ENCODE results near the gene NAV2.
"Not testable (repeated sequence)": the region's sequence is repeated elsewhere in the genome, so short reads cannot be mapped to it uniquely, and the experiment has no call there.

Gene NAV2

DNA sequence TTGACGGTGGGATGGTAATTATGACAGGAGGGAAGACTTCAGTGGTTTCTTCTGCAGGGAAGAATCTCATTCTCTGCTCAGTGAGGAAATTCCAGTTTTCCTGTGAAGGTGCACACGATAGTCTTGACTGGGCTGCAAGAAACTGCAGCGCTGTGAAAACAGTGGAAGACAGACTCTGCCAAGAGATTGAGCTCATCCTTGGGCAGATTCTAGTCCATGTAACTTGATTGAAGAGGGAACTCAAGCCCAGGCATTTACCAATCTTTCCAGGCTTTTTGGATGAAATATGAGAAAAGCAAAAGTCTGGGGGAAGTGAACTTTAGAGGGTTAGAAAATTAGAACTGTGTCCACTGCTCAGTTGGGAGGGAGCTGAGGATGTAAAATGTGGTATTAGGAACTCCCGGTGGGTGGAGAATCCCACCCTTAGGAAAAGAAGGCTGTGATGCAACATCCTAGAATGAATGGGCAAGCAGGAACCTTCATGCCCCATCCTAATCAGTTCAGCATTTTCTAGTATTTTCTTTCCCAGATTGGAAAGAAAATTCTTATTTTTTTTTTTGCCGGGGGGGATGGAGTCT lies 235.0 kb downstream of the NAV2 start:
- DNase-seq (ENCODE audit: low read depth, low spot score) = no peak

DNA sequence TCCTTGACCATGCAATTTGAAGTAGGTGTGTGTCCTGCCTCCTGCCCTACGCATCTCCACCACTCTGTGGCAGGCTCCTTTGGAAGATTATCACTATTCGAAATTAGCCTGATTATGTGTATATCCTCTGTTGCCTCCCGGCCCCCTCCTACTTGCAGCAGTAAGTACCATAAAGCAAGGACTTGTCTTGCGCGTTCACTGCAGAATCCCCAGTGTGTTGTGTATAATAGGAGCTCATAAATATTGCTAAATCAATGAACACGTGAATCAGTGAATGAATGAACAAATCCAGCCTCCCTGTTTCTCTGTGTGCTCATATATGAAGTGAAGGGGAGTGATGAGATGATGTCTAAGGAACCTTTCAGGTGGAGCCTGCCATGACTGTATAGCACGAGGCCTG lies 237.0 kb downstream of the NAV2 start:
- DNase-seq (ENCODE audit: low read depth, low spot score) = no peak

DNA sequence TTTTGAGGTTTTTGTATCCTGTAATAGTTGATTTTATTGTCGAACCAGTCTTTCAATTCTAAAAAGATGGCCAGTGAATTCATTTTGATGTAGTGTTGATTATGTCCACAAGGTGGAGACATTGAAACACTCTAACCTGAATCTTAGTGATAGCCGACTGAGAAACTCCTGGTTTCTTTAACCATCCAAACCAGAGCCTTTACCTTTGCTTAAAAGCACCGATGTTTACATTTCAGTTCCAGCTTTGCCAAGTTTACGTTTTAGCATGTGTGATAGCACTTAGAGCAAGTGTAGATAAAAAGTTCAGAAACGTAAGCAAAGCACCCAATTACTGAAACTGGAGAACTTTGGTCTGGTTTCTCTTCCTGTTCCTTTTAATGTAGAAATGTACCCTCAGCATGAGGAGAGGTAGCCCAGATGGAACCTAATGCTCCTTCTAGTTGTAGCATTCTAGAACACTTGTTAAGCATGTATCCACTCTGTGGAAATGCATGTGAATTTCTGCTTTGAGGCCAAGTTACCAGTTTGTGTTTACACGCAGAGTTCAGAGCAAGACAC lies 239.0 kb downstream of the NAV2 start:
- no peak for DNase-seq (ENCODE audit: low read depth, low spot score)

DNA sequence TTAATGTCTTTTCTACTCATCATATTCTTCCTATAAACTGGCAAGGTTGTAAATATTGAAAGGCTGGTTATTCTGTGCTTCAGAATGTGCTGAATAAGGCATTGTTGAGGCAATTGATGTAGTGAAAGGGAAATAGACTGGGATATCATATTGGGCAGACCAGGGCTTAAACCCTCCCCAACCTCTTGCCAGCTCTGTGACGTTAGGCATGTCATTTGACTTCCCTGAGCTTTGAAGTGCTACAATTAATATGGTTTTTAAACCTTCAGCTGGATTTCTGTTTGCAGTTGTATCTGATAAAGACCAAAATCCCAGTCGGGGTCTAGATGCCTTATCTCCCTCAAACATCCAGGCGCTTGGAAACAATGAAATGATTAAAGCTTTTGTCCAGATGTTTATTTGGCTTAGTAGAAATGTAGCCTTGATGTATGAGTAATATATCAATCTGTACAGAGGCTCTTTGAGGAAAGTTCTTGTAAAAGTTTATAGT lies 239.5 kb downstream of the NAV2 start:
- no peak for DNase-seq (ENCODE audit: low read depth, low spot score)

DNA sequence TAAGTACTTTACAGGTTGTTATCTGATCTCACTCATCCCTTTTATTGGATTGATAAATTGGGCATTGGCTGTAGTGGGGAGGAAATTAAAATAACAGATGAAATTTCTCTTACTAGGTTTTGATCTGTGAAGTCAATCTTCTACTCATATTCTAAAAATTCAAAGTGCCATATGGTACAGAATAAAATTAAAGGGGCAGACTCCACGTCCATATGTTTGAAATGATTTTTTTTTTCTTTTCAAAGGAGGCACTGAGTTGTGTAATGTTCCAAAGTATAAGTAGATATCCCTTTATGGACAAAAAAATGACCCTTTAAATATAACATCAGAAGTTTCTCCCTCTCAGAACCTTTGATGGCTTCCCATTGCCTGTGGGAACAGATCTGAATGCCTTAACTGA lies 240.3 kb downstream of the NAV2 start:
- no peak for DNase-seq (ENCODE audit: low read depth, low spot score)

DNA sequence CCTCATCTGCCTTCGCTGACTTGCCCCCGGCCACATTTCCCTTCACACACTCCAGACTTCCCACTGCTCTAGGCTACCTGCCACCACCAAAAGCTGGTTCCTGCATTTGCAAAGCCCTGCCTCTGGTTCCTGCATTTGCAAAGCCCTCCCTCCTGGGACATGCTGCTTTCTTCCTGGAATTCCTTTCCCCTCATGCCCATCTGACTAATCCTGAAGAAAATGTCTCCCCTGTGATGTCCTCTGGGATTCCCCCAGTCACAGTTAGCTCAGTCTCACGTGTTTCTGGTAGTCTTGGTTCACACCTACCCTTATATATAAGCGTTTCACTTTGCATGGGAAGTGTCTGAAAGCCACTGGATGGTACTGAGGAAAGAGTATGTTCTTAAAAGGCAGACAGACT lies 240.7 kb downstream of the NAV2 start:
- no peak for DNase-seq (ENCODE audit: low read depth, low spot score)

DNA sequence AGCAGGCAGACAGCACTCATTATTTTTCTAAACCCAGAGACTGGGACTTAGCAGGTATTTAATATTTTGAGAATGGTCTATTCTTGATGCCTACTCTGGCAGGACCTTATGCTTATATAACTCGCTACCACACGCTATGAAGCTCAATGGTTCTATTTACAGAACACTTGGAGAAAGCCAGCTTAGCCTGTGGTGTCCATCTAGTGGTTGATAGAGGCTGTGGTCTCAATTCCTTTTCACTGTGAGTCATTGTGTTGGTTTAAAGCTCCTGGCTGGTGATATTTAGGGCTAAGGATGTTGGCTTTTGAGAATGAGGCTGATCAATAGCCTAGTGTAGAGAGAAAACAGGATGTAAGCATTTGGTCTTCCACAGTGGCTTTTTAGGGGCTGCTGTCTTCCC lies 241.3 kb downstream of the NAV2 start:
- peak; percentile 57 for DNase-seq (ENCODE audit: low read depth, low spot score)

DNA sequence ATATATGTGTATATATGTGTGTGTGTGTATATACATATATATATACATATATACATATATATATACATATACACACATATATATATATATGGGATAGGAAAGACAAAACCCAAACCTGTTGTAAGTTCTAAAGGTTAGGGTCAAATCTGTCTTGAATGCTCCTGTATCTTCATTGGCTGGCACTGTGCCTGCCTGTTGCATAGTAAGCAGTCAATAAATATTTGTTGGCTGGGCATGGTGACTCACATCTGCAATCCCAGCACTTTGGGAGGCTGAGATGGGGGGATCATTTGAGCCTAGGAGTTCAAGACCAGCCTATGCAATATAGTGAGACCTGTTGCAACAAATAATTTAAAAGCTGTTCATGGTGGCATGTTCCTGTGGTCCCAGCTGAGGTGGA lies 242.3 kb downstream of the NAV2 start:
- DNase-seq (ENCODE audit: low read depth, low spot score) = no peak

DNA sequence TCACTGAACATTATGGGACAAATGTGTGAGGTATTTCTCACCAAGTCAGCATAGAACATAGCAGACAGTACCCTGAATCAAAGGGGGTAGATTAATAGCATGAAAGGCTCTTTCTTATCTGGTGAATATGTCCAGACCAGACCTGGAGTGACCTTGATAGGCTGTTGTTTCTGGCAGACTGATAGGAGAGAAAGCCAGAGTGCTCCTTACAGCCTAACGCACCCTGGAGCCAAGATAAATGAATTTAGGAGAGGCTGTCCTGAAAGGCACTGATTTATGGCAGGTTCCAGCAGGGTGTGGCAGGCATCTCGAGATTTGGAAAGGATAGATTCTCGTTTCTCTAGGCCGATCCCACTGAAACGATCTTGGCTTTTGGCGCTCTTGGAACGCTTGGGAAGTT lies 243.0 kb downstream of the NAV2 start:
- DNase-seq (ENCODE audit: low read depth, low spot score) = no peak

DNA sequence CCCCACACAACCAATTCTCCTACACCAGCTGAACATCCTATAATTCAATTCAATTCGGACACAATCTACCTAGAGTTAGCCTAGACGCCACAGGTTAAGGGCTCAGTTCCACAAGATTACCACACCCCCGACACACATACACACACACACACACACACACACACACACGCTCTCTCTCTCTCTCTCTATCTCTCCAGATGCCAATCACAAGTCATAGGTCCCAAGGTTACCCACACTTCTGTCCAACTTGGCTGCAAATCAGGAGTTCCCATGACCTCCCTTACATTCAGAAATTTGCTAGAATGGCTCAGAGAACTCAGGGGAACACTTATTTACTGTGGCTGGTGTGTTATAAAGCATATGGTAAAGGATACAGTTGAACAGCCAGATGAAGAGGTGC lies 243.6 kb downstream of the NAV2 start:
- DNase-seq (ENCODE audit: low read depth, low spot score) = no peak

DNA sequence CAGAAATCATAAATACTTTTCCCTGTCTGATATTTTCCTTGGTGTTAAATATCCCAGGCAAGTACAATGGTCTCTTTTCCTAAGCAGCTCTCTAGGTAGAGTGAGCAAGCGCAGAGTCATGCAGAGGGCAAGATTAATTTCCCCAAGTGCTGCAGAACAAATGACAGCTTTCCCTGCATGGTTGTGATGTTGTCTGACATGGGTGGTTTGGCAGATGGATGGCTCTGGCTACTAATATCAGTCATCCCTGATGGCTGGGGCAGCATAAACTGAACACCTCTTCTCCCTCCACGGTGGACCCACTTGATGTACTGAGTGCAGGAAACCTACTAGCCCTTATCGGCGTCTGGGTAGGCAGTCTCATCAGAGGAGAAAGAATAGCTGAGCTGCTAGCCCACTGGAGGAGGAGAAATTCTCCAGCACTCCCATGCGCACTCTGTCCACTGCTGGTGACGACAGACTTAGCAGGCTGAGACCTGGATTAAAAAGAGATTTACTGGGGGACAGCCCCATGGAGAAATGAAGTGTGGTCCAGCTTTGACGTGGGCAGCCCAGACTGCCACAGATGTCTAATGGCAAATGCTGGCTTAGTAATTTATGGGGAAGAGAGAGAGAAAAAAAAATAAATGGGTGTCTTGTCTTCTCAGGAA lies 244.8 kb downstream of the NAV2 start:
- DNase-seq (ENCODE audit: low read depth, low spot score) = no peak

DNA sequence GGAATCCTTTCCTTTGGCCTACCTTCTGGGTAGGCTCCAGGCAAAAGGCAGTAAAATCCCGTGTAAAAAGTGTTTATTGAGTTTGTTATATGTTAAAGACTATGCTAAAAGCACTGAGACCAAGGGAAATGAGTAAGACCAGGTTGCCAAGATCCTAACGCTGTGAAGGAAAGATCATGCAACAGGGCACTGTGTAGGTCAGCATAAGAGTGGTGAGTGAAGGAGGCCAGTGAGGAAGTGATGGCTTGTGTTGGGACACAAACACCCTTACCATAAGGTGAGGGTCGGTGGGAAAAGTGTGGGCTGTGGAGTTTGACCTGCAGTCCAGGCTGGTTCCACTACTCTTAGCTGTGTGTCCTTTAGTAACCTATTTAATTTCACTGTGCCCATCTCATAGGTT lies 245.6 kb downstream of the NAV2 start:
- no peak for DNase-seq (ENCODE audit: low read depth, low spot score)

DNA sequence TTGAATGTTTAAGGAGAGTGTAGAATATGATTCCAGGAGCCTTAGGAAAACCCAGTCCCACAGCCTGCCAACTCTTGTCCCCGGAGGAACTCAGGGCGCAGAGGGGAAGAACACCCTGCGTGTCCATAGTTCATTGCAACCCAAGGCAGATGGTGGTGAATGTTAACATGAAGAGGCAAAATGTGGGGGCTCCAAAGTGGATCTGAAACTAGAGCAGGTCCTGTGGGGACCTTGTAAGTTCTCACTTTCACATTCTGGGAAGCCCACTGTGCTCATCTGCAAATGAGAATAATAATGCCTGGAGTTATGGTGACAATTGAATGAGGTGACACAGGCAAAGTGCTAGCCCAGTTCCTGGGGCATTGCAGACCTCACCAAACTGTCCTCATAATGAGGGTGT lies 246.6 kb downstream of the NAV2 start:
- DNase-seq (ENCODE audit: low read depth, low spot score) = no peak

DNA sequence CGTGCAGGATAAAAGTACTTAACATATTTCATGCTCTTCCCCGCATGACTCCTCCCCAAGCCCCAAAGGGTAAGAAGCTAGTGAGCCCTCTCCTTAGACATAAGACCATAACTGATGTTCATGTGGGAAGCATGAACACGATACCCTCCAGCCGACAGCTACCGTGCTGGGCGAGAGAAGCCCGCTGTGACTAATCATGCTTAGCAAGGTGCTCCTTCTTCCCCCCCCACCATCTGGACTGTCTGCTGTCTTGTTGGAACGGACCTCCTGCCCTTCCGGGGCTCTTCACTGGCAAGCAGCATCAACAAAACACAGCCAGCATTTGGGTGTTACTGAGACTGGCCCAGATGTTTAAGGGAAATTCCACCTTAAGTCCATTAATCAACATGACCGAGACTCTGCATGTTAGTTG lies 247.0 kb downstream of the NAV2 start:
- DNase-seq (ENCODE audit: low read depth, low spot score) = no peak

DNA sequence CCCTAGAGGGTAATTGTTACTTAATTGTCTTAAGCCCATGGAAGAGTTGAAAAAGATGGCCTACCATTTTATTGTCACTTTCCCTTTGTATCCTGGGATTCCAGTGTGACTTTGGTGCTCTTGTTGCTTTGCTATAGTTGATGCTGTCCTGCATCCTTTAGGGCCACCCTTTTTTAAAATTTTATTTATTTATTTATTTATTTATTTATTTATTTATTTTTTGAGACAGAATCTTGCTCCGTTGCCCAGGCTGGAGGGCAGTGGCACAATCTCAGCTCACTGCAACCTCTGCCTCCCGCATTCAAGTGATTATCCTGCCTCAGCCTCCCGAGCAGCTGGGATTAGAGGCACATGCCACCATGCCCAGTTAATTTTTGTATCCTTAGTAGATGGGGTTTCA lies 247.8 kb downstream of the NAV2 start:
- not testable (repeated sequence) for DNase-seq (ENCODE audit: low read depth, low spot score)

DNA sequence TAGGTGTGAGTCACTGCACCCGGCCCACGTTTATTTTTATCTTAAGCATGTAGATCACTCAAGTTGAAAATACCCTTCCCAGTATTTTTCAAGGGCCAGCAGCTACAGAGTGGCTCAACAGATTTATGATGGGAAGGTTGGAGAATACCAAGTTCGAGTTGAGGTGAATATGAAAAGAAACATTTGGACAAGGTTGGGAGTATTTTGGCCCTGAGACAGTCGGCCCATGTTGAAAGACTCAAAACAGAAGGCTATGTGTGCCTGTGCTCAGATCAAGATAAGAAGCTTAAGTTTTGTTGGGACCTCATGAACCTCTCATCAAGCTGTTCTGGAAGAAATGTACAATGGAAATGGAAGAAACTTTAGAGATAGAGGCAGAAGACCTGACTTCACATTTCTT lies 248.6 kb downstream of the NAV2 start:
- DNase-seq (ENCODE audit: low read depth, low spot score) = no peak

DNA sequence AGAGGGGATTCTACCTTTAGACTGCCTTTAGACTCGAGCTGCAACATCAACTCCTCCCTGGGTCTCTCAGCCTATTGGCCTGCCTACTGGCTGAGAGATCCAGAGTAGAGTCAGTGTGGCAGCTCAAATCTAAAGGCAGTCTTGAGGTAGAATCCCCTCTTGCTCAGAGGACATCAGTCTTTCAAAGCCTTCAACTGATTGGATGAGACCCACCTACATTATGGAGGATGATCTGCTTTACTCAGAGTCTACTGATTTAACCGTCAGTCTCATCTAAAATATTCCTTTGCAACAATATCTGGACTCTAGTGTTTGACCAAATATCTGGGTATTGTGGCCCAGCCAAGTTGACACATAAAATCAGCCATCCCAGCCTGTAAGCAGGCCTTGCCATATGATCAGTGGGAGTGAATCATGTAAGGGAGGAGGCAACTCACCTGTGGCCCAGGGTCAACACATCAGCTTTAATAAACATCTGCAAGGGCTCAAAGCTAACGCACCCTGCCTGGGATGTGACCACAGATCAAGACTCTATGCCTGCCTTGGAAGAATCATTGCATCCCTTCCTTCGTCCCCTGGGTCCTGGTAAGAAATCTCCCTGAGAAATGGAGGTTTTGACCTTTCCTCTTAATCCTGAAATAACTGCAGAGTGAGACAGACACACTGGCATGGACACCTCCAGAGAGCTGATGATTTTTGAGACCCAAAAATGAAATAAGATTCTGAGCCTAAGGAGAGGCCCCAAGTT lies 249.6 kb downstream of the NAV2 start:
- no peak for DNase-seq (ENCODE audit: low read depth, low spot score)

DNA sequence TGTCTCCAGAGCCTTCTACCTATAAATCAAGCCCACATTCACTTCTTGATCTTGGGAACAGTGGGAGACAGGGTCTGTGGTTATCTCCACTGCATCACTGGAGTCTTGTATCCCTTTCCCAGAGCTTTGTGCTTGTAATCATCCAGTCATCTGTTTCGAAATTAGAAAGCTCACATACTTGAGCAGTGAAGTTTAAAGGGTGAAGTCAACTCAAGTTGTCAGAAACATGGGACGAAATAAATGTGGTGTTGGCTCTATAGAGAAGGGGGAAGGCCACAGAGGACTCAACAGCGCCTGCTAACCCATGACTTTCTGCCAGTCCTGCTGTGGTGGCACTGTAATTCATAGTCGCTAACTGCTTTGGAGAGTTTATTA lies 250.2 kb downstream of the NAV2 start:
- no peak for DNase-seq (ENCODE audit: low read depth, low spot score)

DNA sequence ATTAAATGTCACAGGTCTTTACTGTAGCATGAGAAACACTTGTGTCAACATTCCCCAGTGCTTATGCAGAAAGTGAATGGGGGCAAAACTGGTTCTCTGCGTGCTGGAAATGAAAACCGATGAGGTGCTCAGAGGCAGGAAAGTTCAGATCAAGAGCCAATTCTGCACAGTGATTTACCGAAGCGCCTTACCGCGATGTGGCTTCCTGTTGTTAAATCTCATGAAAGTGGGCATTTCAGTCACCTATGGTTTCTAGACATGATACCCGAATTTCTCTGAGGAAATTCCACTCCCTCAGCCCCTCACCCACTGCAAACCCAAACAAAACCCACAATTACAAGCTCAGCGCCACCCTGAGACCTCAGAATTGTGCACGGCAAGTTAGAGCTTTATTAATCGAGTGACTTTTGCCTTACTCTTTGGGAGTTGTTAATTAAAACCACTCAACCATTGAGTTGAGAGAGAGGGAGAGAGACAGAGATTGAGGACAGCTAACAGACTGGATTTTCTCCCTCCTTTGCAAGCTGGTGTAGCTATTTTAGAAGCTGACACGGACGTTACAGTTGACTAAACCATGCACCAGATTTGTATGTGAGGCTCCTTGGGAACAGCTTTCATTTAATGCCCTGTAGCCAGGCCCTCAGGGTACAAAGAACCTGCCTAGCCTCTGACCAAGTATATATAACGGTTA lies 251.2 kb downstream of the NAV2 start:
- no peak for DNase-seq (ENCODE audit: low read depth, low spot score)

DNA sequence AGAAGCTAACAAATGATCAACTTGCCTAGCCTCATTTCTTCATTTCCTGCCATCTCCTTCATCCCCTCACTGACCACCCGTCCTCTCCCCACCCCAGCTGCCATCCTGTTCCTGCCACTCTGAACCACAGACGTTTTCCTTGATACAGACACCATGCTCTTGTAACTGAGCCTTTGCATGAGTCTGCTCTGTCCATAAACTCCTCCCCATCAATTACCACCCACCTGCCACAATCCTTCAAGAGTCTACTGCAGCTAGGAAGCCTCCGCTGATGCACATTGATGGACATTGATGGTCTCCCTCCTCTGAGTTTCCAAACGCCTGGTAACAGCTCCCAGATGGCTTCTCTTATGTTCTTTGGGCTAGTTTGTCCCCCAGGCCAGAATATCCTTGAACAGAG lies 253.8 kb downstream of the NAV2 start:
- no peak for DNase-seq (ENCODE audit: low read depth, low spot score)

DNA sequence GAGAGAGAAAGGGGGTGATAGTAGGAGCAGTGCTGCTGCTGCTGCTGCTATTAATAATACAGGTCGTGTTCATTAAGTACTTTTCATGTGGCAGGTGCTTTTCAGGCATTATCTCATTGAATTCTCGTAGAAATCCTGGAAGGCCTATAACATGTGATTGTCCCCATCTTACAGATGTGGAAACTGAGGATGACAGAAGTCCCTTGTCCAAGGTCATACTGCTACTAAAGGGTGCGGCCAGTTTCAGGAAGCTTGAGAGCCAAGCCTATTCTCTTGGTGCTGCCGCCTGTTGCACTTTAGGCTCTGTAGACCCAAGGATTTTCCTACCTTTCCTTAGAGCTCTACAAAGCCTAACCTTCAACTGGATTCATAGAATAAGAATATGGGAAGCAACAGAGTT lies 254.3 kb downstream of the NAV2 start:
- no peak for DNase-seq (ENCODE audit: low read depth, low spot score)

DNA sequence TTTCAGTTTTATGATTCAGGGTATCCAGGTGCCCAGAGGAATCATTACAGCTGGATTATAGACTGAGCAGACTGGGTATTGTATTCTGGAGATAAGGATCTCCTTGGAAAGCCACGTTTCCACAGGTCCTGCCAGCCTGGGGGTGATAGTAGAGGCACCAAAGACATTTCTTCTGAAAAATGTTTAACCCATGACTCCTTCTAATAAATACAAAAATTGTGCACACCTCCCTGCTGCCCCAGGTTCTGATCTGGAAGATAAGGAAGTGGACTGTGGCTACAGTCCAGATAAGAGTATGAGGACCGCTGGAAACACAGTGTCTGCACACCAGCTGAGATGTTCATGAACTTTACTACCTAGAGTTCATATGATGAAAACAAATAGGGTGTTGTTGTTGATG lies 255.2 kb downstream of the NAV2 start:
- DNase-seq (ENCODE audit: low read depth, low spot score) = no peak

All from smooth muscle cell of the brain vasculature (primary cell).